ENCODE measurements around the gene TSPAN5.
"Not testable (repeated sequence)": the region's sequence is repeated elsewhere in the genome, so short reads cannot be mapped to it uniquely, and the experiment has no call there.

The TSPAN5 gene

GRCh38 chr4:98485816-98486345 lies 172.5 kb downstream of the TSPAN5 start:
- H3K27ac ChIP-seq: no peak overlapping the region
- TF ChIP-seq CTCF (conservative IDR thresholded peaks at IDR 0.05): no peak

DNA sequence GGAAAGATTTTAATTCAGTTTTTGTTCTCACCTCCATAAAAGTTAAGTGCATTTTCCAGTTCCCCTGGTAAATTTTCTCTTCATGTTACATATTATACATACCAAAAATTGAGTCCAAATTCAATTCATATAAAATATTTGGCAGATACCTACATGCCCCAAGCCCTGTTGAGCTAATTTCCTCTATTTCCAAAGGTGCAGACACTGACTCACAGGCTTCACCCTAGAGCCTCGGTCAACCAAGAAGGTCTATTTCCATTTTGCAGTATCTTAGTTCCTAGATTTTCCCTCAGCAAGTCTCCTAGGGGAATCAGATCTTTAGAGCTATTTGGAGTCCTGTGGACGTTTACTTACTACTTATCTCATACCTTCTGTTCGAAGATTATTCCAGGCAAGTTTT lies 174.4 kb downstream of the TSPAN5 start:
- no peak overlapping the region for H3K27ac ChIP-seq
- no peak for TF ChIP-seq CTCF (conservative IDR thresholded peaks at IDR 0.05)

GRCh38 chr4:98482847-98483806 lies 175.3 kb downstream of the TSPAN5 start:
- TF ChIP-seq CTCF (conservative IDR thresholded peaks at IDR 0.05): no peak
- no peak overlapping the region for H3K27ac ChIP-seq

DNA sequence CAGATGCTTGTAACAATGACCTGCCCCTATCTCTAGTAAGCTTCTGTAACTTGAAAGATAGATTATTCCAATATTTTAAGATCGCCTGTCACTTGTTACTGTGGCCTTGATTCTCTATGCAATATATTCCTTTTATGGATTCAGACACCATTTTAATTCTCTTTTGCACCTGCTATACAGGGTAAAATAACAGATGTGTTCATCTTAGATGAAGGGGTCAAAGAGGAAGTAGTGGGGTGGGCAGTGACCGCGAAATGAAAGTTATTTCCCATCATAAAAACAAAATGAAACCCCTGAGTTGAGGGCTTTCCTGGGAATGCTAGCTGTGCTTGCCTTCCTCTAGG lies 175.9 kb downstream of the TSPAN5 start:
- TF ChIP-seq CTCF (conservative IDR thresholded peaks at IDR 0.05): no peak
- H3K27ac ChIP-seq: no peak overlapping the region

DNA sequence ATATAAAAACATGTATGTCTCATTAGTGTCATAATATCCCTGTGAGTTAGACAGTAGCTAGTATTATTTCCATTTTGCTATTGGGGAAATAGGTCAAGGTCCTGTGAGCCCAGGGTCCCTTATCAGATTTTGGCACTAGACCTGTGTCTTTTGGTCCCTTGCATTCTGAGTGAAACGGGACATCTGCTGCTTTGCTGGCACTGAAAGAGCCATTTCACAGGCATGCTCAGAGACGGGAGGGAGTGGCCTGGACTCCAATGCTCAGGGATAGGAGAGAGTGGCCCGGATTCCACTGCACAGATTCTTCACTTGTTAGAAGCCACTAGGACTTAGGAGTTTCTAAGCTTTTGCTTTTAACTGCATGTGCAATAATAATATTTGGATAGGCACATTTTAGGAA lies 177.2 kb downstream of the TSPAN5 start:
- no peak for TF ChIP-seq CTCF (conservative IDR thresholded peaks at IDR 0.05)
- no peak overlapping the region for H3K27ac ChIP-seq

- no peak overlapping the region for H3K27ac ChIP-seq
- TF ChIP-seq CTCF (conservative IDR thresholded peaks at IDR 0.05): no peak
Observed at GRCh38 chr4:98480535-98480934, 177.9 kb downstream of the TSPAN5 start.

DNA sequence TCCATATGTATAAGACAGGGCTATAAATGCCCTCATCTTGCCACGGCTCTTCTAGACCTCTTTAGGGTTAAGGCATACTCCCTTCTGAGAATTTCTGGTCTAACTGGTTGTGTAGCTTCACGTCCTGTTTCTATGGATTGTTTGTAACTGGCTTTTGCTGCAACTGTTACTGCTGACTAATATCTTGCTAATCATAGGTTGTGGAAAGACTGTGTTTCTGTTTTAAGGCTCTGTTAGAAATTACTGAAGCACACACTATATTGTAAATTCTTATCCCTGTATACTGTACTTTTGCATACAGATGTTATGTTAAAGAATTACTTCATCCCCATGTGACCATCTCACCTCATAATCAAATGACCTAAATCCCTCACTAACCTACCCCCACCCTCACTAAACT lies 178.8 kb downstream of the TSPAN5 start:
- not testable (repeated sequence) for H3K27ac ChIP-seq

- no peak for TF ChIP-seq CTCF (conservative IDR thresholded peaks at IDR 0.05)
- no peak overlapping the region for H3K27ac ChIP-seq
Observed at GRCh38 chr4:98476891-98477290, 181.5 kb downstream of the TSPAN5 start.

All from VCaP (cell line).